Inflammatory macrophage treated with lipopolysaccharide for 4 hours (primary cell): ENCODE data around the gene SNRNP70.

Source experiments
- DNase-seq: peaks from one replicate; pipeline ENCODE4 v3.0.0-alpha.2; 2020

SNRNP70 gene

GRCh38 chr19:49064768-49065611 is 20.3 kb upstream of the SNRNP70 start, which contains the start of gene NTF4:
Gene NTF4, minus strand, starts transcription at chr19:49064818. Its CDS starts 2,821 bp downstream, at chr19:49061997.
- DNase-seq = no peak

- no peak for DNase-seq
Measured at GRCh38 chr19:49065905-49066512, 19.2 kb upstream of the SNRNP70 start.

- DNase-seq = no peak
Measured at GRCh38 chr19:49067554-49067953, 17.7 kb upstream of the SNRNP70 start.

DNA sequence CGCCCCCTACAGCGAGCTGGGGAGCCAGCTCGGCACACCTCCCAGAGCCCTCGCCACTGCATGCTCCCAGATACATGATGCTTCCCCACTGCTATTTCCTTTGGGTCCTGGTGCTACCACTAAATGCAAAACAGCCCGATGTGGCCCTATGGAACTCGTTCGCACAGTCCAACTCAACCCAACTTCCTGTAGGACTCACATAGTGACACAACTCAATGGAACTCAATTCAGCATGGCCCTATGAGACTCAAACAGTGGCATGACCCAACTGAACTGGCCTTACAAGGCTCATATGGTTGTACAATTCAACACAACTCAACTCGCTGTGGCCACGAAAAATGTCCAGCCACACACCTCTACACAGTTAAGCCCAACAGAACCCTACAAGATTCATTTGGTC is 16.2 kb upstream of the SNRNP70 start:
- no peak for DNase-seq

- no peak for DNase-seq
Measured at GRCh38 chr19:49070416-49070815, 14.8 kb upstream of the SNRNP70 start.

- DNase-seq = no peak
Measured at GRCh38 chr19:49071860-49072547, 13.2 kb upstream of the SNRNP70 start.

DNA sequence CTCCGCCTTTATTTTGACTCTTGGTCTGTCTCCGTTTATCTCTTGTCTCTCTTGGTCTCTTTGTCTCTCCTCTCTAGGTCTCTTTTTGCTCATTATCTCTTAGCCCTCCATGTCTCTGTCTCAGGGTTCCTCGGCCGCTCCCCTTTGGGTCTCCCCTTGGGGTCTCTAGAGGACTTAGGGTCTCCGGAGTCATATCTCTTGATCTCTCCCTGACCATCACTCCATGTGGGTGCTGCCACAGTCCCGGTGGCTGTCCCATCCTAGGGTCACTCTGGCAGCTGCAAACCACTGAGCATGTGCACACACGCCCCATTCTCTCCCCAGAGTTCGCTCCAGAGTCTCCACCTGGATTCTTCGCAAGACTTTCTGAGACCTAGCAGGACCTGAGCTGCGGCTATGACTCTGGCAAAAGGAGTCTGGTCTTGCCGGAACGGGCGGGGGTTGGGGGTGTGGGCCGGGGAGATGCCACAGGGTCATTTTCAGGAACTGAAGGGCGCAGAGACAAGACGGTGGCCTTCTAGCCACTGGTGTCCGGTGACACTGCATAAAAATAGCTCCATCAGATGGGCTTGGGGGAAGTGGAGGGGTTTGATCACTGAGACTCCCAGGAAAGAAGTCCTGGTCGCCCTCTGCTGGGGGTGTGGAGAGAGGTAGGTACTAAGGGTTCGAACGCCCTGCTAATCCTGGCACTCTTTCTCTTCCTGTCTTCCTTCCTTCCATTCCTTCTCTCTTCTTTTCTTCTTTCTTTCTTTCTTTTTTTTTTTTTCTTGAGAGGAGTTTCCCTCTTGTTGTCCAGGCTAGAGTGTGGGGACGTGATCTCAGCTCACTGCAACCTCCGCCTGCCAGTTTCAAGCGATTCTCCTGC is 11.5 kb upstream of the SNRNP70 start:
- DNase-seq = peak; percentile 16

DNA sequence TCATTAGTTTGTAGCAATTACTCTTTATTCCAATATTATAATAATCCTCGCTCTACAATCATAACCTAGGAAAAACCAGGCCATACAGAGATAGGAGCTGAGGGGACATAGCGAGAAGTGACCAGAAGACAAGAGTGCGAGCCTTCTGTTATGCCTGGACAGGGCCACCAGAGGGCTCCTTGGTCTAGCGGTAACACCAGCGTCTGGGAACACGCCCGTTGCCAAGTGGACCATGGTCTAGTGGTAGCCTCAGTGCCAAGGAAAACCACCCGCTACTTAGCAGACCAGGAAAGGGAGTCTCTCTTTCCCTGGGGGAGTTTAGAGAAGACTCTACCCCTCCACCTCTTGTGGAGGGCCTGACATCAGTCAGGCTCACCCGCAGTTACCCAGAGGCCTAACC is 10.4 kb upstream of the SNRNP70 start:
- peak; percentile 33 for DNase-seq

DNA sequence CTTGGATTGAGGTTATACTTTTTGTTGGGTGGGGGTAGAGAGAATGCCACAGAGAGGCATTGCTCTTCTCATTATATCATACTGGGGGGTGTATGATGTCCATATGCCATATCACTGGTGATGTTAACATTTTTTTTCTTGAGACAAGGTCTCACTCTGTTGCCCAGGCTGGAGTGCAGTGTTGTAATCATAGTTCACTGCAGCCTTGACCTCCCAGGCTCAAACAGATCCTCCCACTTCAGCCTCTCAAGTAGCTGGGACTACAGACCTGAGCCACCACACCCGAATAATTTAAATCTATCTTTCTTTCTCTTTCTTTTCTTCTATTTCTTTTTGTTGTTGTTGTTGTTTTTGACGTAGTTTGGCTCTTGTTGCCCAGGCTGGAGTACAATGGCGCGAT is 4.9 kb upstream of the SNRNP70 start:
- no peak for DNase-seq

- no peak for DNase-seq
Measured at GRCh38 chr19:49081273-49081672, 4.0 kb upstream of the SNRNP70 start.

GRCh38 chr19:49084206-49085019 is 838 bp upstream of the SNRNP70 start:
- no peak for DNase-seq

DNA sequence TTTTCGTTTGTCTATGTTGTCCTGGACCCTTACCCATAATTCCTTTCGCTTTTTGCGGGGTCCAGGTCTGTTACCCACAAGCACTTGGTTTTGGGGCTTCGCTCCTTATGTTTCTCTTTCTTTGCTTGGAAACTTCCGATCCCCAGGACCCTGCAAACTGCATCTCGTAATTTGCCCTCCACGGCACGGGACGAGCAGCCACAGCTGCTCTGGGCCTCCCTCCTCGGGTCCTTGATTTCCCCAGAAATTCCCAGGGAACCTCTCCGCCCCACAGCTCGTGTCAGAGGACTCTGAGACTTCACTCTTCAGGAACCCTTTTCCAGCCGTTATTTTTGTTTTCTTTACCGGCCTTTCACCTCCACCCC is 599 bp downstream of the SNRNP70 start:
- no peak for DNase-seq

DNA sequence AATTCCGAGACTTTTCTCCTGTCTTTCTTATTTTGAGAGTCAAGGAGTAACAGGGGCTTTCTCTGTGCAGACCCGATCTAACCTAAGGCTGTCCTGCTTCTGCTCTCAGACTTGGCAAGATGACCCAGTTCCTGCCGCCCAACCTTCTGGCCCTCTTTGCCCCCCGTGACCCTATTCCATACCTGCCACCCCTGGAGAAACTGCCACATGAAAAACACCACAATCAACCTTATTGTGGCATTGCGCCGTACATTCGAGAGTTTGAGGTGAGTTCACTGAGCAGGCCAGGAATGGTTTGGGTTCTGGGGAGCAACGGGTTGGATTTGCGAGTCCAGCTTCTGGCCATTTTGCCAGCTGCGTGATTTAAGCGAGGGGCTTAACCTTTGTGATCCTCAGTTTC is 1.0 kb downstream of the SNRNP70 start:
- DNase-seq = no peak

DNA sequence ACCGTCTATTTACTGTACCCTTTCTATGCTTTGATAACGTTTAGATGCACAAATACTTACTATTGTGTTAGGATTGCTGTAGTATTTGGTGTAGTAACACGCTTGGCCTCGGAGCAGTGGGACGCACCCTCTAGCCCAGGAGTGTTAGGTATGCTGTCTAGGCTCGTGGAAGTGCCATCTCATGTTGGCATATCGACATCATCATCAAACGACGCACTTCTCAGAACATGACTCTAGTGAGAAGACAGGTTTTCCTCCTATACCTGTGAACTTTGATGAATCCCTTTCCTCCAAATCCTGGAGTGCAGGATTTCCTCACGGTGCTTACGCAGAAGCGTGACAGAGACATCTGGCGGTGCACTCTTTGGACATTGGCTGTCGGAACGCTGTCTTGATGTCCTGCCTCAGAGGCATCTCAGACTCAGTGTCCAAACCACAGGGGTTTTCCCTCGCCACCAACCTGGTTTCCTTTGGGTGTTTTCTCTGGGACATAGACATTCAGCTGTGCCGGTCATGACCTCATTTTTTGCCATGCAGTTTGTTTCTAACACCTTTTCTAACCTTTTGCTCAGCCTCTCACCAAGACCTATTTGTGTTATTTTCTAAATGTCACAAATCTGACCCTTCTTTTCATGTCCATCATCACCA is 6.3 kb downstream of the SNRNP70 start:
- no peak for DNase-seq

- no peak for DNase-seq
Measured at GRCh38 chr19:49092686-49093085, 7.4 kb downstream of the SNRNP70 start.

- no peak for DNase-seq
Measured at GRCh38 chr19:49094505-49095482, 9.5 kb downstream of the SNRNP70 start.

- peak; percentile 59 for DNase-seq
Measured at GRCh38 chr19:49097453-49098288, 12.4 kb downstream of the SNRNP70 start.

GRCh38 chr19:49098795-49099194 is 13.5 kb downstream of the SNRNP70 start:
- no peak for DNase-seq

GRCh38 chr19:49101160-49101559 is 15.9 kb downstream of the SNRNP70 start:
- no peak for DNase-seq
